ENCODE data around the gene TRAF2. TPM values are rescaled to one million over a fixed set of nuclear protein-coding genes. Genes with fewer than 3 reads are reported as not detected.

Gene TRAF2
- total and polyA plus RNA-seq, 2 of the 4 experiments (the other 2 are of a cell fraction), result 6.6 to 12.0 TPM

GRCh38 chr9:136939996-136940525 lies 53.7 kb downstream of the TRAF2 start:
- Histone ChIP-seq H3K27ac (ENCODE audit: insufficient read depth, low read length) (no peak overlapping the region), H3K23ac (ENCODE audit: low read depth, low read length) (no peak overlapping the region), H3K4me2 (ENCODE audit: low read depth, low read length) (no peak overlapping the region), H4K91ac (ENCODE audit: insufficient read depth, low read depth, low read length) (no peak overlapping the region), H3K4ac (ENCODE audit: low read depth, low read length) (no peak overlapping the region), H4K8ac (ENCODE audit: low read depth in 2 of 2, low read length in 2 of 2) (no peak overlapping the region), H4K5ac (ENCODE audit: low read depth, low read length) (no peak overlapping the region), H2BK20ac (ENCODE audit: low read depth, low read length) (no peak overlapping the region), H3K4me1 (ENCODE audit: control insufficient read depth, insufficient read depth, low read length) (peaks cover 4% of the 10 kb centered on the region), H2BK15ac (ENCODE audit: low read depth, low read length) (no peak overlapping the region), H3K36me3 (ENCODE audit: control insufficient read depth, insufficient read depth, low read length) (peaks cover 48% of the 10 kb centered on the region), H3K18ac (ENCODE audit: low read depth, low read length) (no peak overlapping the region), H3K56ac (ENCODE audit: extremely low read depth, insufficient read depth, low read length) (no peak overlapping the region), H2AK5ac (ENCODE audit: low read depth, low read length) (no peak overlapping the region), H3K4me3 (ENCODE audit: insufficient read depth, low read depth, low read length) (no peak overlapping the region), H2AFZ (replicated peaks; ENCODE audit: low read length, poor library complexity) (no peak overlapping the region), H3K9me1 (ENCODE audit: insufficient read depth, low read length) (peaks cover 7% of the 10 kb centered on the region), H2BK120ac (ENCODE audit: low read depth, low read length) (no peak overlapping the region), H2AK9ac (replicated peaks; ENCODE audit: low read depth, low read length, poor library complexity) (no peak overlapping the region), H4K20me1 (ENCODE audit: insufficient read depth, low read length) (peaks cover 22% of the 10 kb centered on the region), H3K14ac (replicated peaks; ENCODE audit: low read depth, low read length) (no peak overlapping the region), H3K27me3 (ENCODE audit: control insufficient read depth, insufficient read depth, low read length) (no peaks in the 10 kb centered on the region), H2BK5ac (ENCODE audit: low read depth, low read length, poor library complexity, severe bottlenecking) (no peak overlapping the region), H3K79me1 (ENCODE audit: low read depth in 1 of 2, low read length in 2 of 2) (peaks cover 8 to 47% of the 10 kb centered on the region in 2 experiments), H3K9ac (ENCODE audit: low read depth, low read length) (no peak overlapping the region), H3K9me3 (ENCODE audit: control insufficient read depth, insufficient read depth, low read length) (no peaks in the 10 kb centered on the region)
- no peak for ATAC-seq (ENCODE audit: low read depth)
- TF ChIP-seq RAD21 (IDR thresholded peaks at IDR 0.05; ENCODE audit: low read length) (no peak), CHD1 (IDR thresholded peaks at IDR 0.05; ENCODE audit: low read depth, low read length) (no peak), BHLHE40 (IDR thresholded peaks at IDR 0.05; ENCODE audit: low read depth, low read length) (no peak), ELK1 (IDR thresholded peaks at IDR 0.05; ENCODE audit: borderline replicate concordance, low read depth, low read length) (no peak), CEBPB (IDR thresholded peaks at IDR 0.05; ENCODE audit: low read depth, low read length) (no peak), MXI1 (IDR thresholded peaks at IDR 0.05; ENCODE audit: borderline replicate concordance, low read depth, low read length) (no peak), NFE2L2 (IDR thresholded peaks at IDR 0.05; ENCODE audit: low read depth, low read length) (no peak), RCOR1 (IDR thresholded peaks at IDR 0.05; ENCODE audit: insufficient replicate concordance, low read length) (no peak), POLR2A (IDR thresholded peaks at IDR 0.05; ENCODE audit: low read depth, low read length) (no peak), RFX5 (IDR thresholded peaks at IDR 0.05; ENCODE audit: low read depth, low read length) (no peak), FOS (IDR thresholded peaks at IDR 0.05; ENCODE audit: low read depth, low read length) (no peak), MAFK (IDR thresholded peaks at IDR 0.05; ENCODE audit: low read depth, low read length) (no peak), MAZ (IDR thresholded peaks at IDR 0.05; ENCODE audit: borderline replicate concordance, low read depth, low read length) (no peak)
- TF ChIP-seq, protein P1, sequence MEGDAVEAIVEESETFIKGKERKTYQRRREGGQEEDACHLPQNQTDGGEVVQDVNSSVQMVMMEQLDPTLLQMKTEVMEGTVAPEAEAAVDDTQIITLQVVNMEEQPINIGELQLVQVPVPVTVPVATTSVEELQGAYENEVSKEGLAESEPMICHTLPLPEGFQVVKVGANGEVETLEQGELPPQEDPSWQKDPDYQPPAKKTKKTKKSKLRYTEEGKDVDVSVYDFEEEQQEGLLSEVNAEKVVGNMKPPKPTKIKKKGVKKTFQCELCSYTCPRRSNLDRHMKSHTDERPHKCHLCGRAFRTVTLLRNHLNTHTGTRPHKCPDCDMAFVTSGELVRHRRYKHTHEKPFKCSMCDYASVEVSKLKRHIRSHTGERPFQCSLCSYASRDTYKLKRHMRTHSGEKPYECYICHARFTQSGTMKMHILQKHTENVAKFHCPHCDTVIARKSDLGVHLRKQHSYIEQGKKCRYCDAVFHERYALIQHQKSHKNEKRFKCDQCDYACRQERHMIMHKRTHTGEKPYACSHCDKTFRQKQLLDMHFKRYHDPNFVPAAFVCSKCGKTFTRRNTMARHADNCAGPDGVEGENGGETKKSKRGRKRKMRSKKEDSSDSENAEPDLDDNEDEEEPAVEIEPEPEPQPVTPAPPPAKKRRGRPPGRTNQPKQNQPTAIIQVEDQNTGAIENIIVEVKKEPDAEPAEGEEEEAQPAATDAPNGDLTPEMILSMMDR (conservative IDR thresholded peaks at IDR 0.05; ENCODE audit: low read depth, low read length), result no peak
- intact Hi-C loops (cut with micrococcal nuclease) (no loop called here), in situ Hi-C loops (cut with MboI; ENCODE audit: low sequenced_read_pairs) (no loop called here), dilution Hi-C loops (cut with HindIII; ENCODE audit: low sequenced_read_pairs, unreplicated experiment) (no loop called here)
- BruUV-seq (replicated peaks), result no TSS peak
- no peak for DNase-seq
- CTCF ChIA-PET, result no interaction called here
- WGBS, 2 experiments (ENCODE audit: extremely low coverage in 2 of 2, insufficient read length in 1 of 2), result 89% methylated on average over 15 of the region's 16 CpGs; no CpG with 5 or more reads in 1 of the 2 experiments
- POLR2A ChIA-PET (ENCODE audit: unreplicated experiment), result no interaction called here
